Astrocyte (in vitro differentiated cells and primary cell): Measurements from ENCODE around the gene AK9.

Experiments used
- EZH2 ChIP-seq: IDR thresholded peaks from 2 replicates; pipeline ENCODE4 v1.6.1; 2012; ENCODE audit warnings: mild to moderate bottlenecking, low read length, inconsistent platforms; ENCODE audit not compliant: insufficient read depth
- TF ChIP-seq, protein P1 (sequence below): IDR thresholded peaks from 2 replicates; pipeline ENCODE4 v1.5.1; 2011; ENCODE audit warnings: low read depth, mild to moderate bottlenecking, inconsistent platforms, low read length, moderate library complexity; ENCODE audit not compliant: insufficient read depth

DNA sequence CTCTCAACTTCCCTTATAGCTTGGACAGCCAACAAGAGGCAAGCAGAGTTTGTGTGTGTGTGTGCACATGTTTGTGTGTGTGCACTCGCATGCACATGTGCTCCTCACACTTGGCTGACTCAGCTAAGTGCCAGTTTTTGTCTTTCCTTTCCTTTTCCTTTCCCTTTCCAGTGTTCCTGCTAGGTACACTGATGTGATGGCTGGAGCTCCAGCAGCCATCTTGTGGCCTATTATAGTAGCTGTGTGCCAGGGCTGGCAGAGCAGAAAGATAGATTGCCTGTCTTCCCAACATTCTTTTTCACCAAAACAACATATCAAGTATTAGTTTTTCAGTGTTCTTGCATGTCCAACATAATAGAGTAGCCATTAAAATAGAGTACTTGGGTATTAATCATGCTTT lies 79.5 kb downstream of the AK9 start:
- TF ChIP-seq, protein P1, sequence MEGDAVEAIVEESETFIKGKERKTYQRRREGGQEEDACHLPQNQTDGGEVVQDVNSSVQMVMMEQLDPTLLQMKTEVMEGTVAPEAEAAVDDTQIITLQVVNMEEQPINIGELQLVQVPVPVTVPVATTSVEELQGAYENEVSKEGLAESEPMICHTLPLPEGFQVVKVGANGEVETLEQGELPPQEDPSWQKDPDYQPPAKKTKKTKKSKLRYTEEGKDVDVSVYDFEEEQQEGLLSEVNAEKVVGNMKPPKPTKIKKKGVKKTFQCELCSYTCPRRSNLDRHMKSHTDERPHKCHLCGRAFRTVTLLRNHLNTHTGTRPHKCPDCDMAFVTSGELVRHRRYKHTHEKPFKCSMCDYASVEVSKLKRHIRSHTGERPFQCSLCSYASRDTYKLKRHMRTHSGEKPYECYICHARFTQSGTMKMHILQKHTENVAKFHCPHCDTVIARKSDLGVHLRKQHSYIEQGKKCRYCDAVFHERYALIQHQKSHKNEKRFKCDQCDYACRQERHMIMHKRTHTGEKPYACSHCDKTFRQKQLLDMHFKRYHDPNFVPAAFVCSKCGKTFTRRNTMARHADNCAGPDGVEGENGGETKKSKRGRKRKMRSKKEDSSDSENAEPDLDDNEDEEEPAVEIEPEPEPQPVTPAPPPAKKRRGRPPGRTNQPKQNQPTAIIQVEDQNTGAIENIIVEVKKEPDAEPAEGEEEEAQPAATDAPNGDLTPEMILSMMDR = no peak
- no peak for TF ChIP-seq EZH2
